ENCODE results near the gene BCL11B.
A peak's percentile ranks its signal among the peaks of the same experiment; 100 is the strongest.

BCL11B gene

DNA sequence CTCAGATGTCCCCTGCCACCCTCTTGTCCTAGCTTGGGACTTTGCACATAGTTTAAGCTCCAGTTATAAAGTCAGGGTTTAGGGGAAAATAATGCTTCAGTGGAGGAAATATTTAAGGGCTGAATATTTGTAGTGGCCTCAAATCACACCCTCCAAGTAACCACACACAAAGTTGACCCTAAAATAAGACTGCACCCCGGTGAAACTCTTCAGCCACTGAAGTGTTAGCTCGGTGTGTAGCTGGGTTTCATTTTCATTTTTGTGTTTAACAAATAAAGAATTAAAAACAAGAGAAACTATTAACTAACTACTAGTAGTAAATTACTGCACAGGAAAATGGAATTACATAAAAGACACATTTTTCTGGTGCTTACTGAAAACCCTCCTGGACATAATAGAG is 14.8 kb upstream of the BCL11B start:
- DNase-seq, result no peak

GRCh38 chr14:99284254-99285004 is 12.4 kb upstream of the BCL11B start:
- DNase-seq, result no peak

- no peak for DNase-seq
Measured at GRCh38 chr14:99282261-99283050, 10.5 kb upstream of the BCL11B start.

- DNase-seq, result no peak
Measured at GRCh38 chr14:99281396-99281795, 9.4 kb upstream of the BCL11B start.

GRCh38 chr14:99280852-99281251 is 8.9 kb upstream of the BCL11B start:
- no peak for DNase-seq

- DNase-seq, result no peak
Measured at GRCh38 chr14:99280066-99280731, 8.2 kb upstream of the BCL11B start.

DNA sequence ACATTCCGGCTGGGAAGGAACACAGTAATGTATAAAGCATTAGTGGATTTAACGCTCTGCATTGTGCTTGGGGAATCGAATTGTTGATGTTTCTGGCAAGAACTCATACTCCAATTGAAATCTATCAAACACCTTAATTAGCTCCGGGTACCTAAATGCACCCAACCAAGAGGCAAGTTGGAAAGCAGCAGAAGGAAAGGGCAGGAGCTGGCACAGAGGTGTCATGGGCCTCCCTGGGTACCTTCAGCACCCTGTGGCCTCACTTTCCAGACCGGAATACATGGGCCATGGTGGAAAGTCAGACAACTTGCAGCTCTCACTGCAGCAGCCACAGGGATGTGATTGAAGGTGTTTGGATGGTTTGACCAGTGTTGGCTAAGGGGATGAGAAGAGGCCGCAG is 6.8 kb upstream of the BCL11B start:
- no peak for DNase-seq

GRCh38 chr14:99277530-99277929 is 5.5 kb upstream of the BCL11B start:
- peak; percentile 81 for DNase-seq

- no peak for DNase-seq
Measured at GRCh38 chr14:99276482-99276881, 4.5 kb upstream of the BCL11B start.

DNA sequence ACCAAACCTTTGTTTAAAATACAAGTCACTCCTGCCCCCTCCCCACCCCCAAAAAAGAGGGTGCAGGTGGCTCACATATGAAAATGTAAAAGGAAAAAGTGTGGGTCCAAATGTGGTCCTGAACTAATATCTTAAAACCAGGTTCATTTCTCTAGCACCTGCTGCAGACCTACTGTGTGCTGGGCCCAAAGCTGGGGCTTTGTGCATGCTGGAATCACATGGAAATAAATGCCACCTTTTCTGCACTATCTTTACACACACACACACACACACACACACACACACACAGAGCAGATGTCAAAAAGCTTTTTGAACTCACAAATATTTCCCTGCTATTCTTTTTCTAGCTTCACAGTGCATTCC is 3.2 kb upstream of the BCL11B start:
- DNase-seq, result no peak

DNA sequence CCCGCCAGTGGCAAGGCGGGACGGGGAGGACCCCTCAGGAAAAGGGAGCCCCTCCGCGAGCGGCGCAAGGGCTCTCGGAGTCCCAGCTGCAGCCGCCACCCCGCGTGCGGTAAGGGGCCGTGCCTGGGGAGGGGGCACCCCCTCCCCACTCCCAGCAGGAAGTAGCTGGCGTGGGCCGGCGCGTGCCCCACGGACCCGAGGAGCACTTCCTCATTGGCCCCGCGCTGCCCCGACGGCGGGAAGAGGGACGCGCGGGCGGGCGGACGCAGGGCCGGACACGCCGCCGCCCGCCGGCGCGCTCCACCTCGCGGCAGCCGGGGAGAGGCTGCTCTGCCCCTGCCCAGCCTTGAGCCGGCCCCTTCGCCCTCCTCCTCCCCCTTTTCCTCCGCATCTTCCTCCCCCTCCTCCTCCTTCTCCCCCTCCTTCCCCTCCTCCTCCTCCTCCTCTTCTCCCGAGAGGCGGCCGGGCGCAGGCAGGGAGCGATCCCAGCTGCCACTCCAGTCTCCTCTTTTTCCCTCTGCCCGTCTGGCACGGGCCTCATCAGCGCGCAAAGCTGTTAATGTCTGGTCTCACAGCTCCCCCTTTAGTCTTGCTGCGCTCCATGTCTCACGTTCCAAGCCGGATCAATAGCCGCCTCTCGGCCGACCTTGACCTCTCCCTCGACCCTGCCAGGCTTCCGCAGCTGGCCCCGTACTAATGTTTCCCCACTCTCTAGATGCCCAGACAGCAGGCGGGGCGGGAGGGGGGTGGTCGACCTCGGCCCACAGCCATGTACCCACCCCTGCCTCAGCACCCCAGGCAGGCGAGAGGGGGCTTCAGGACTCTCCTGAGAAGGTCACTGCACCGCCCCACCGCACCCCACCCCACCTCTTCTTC is 2.6 kb upstream of the BCL11B start:
- peak; percentile 96 for DNase-seq

DNA sequence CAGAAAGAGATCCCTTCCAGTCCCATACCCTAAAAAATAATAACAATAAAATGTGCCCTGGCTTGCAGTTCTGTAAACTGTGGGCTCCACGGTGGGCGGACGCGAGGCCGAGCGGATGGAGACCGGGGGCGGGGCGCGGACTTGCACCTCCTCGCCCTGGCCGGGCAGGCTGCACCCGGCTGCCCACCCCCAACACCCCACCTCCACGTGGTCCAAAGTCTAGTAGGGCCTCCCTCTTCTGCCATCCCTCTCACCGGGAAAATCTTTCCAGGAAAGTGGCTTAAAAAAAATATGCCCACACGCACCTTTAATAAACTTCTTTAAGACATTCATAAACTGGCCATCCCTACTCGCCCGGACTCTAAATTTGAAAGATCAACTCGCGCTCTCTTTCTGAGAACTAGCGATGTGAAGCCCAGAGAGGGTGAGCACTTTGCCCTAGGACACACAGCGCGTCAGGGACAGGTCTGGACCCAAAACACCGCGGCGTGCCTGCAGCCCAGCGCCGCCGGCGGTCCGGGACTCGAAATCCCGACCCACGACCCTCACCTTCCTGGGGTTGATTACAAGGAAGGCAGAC is 1.9 kb upstream of the BCL11B start:
- peak; percentile 47 for DNase-seq

GRCh38 chr14:99272899-99273765 is 1.1 kb upstream of the BCL11B start:
- DNase-seq, result peak; percentile 73

- DNase-seq, result peak; percentile 51
Measured at GRCh38 chr14:99272632-99272898, 568 bp upstream of the BCL11B start.

DNA sequence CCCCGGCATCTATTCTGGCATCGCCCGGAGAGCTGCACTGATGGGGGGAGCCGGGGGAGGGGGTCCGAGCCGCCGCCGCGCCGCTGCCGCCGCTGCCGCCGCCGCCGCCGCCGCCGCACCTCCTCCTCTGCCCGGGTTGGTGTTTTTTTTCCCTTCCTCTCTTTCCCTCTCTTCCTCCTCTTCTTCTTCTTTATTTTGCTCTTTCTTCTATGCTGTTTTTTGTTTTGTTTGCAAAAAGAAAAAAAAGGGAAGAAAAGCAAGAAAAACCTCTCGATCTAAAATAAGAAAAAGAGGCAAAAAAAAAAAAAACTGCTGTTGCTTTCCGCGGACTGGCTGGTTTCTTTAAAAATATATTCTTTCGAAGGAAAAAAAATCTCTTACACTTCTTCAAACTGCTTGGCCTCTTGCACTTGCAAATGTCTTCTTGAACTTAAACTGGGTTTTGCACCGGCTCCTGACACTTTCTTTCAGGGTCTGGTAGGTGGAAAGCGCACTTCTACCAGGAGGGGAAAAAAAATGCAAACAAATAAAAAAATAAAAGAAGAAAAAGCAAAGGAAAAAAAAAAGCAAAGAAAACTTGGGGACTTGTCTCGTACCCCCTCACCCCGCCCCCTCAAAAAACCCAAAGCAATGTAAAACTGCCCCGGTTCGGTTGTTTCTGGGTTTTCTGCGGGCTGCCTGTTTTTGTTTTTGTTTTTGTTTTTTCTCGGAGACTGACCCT is 616 bp downstream of the BCL11B start:
- no peak for DNase-seq

DNA sequence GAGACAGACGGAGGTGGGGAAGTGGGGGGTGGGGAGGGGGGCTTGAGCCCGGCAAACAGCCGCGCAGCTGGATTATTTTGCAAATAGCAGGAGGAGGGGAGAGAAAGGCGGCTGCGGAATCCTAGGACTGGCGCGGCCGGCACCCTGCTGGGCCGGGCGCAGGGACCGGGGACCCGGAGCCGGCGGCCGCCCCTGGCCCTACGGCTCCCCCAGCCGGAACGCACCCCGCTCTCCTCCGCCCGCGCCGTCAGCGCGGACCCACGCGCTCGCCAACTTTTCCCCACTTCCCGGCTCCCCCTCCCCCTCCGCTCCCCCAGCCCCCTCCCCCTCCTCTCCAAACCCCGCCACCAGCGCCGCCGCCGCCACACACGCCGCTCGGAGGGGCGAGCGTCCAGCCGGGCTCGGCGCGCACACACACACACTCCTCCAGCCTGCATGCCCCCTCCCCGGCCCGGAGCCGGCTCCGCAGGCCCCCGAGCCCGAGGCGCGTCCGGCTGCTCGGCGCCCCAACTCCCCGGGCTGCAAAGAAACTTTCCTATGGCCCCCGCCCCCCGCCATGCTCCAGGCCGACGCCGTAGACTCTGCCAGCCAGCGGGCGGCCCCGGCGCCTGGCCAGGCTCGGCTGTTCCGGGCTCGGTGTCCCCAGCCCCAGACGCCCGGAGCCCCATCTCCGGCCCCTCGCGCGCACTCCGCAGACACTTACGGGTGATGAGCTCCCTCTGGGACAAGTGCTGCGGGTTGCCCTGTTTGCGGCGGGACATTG is 1.4 kb downstream of the BCL11B start:
- DNase-seq, result no peak

DNA sequence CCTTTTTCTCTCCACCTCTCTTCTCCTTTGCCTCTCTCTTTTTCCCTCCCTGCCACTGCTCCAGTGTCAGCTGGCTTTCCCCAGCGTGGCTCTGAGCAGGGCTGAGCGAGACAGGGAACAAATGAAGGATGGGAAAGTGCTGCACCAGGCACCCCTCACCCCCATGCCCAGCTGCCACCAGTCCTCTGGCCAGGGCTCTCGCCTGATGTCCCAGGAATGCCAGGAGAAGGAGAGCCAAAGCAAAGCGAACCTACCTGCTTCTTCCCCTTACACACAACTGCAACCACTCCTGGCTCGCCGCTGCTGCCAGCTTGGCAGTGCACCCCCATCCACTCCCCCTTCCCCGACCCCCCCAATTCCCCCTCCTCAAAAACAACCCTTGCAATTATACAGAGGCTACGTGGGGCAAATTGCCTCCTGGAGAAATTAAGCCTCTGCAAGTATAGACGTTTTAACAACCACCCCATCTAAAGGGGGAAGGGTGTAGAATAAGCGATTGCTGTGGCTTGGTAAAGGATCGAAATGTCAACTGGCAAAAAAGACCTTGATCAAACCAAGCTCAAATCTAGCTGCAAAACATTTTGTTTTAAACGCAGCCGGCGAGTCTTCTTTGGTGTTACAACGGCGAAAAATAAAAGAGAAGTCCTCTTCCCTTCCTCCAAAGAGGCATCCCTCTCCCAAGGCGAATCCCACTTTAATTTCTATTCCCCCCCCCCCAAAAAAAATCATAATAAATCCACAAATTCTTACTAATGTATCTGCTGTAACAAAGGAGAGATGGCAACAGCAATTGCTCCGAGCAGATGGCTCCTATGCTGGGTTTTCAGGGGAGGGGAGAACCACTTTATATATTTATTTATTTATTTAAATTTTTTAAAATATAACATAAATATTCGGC is 2.9 kb downstream of the BCL11B start:
- no peak for DNase-seq

DNA sequence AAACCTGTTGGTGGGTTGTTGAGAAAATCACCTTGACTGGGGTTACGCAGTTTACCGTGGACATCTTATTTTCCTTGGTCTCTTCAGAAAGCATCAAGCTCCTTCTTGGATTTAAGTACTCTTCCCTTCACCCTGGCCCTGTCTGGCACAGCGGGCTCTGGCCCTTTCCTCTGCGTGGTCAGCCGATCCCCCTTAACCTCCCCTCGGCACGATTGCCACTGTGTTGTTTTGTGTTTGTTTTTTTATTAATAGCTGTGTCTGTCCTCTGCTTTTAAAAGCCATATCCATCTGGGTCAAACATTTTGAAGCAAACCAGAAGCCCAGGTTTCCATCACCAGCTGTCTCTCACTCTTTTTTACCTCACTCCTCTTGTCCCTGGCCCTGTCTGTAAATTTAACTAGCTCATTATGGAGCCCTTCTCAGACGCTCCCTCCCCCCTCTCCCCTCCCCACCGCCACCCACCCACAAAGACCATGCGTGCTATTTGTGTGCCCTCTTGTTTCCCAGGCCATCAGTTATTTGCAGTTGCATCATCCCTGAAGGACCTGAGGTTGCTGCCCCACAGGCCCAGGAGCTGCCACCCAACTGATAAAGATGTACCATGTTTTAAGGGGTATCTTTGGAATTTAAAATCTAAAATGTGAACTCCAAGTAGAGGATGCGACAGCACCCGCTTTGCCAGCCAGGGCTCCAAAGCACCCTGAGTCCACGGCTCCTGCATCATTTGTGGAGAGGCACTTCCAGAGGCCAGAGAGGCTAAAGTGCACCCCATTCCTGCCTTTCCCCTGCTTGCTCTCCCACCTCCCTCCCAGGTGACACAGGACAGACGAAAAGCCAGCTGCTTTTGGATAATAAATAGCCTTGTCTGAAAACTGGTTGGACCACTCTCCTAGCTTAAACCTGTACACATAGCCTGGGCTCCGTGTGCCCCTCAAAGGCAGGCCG is 3.9 kb downstream of the BCL11B start:
- no peak for DNase-seq
